ENCODE measurements around the gene KRTAP4-7. TPM values are rescaled to one million over a fixed set of nuclear protein-coding genes. Genes with fewer than 3 reads are reported as not detected.
"Not testable (repeated sequence)": the region's sequence is repeated elsewhere in the genome, so short reads cannot be mapped to it uniquely, and the experiment has no call there.

KRTAP4-7 gene
- total RNA-seq, 1 experiment from 2014 or later = not detected

GRCh38 chr17:41082626-41083025 is 1.3 kb upstream of the KRTAP4-7 start:
- POLR2A ChIA-PET = no interaction called here

GRCh38 chr17:41083427-41083826 is 523 bp upstream of the KRTAP4-7 start:
- H3K36me3 ChIP-seq (ENCODE audit: control insufficient read depth in 1 of 2, insufficient read depth in 2 of 2, low read length in 2 of 2) = peaks cover 0 to 30% of the 10 kb centered on the region in 2 experiments; a peak in 2 of 4 replicates
- peak overlapping the region; percentile 40 to 56 for H3K4me3 ChIP-seq (replicated peaks in 1 of 2; ENCODE audit: low read depth in 1 of 2, low read length in 2 of 2)
- H3K9ac ChIP-seq (ENCODE audit: low read length) = peak overlapping the region; percentile 49; the same call in 1 of the 2 replicates
- RAD21 ChIA-PET (ENCODE audit: low non-redundant PET in 1 of 2, low total read pairs in 2 of 2, uncharacterized antibody in 2 of 2, unreplicated experiment in 2 of 2); H3K9me3 ChIP-seq (ENCODE audit: control insufficient read depth in 1 of 2, insufficient read depth in 1 of 2, low read depth in 1 of 2, low read length in 2 of 2); H2AFZ ChIP-seq (ENCODE audit: low read depth, low read length, poor library complexity, severe bottlenecking); POLR2A ChIA-PET; BruUV-seq (replicated peaks); H4K20me1 ChIP-seq (ENCODE audit: insufficient read depth); DNase-seq (ENCODE audit: low read depth, low spot score); H3K27me3 ChIP-seq (ENCODE audit: insufficient read depth, low read length); CTCF ChIA-PET; intact Hi-C loops (cut with micrococcal nuclease); H3K9me2 ChIP-seq (ENCODE audit: insufficient read depth): not testable (repeated sequence)
- peak overlapping the region; percentile 62 for H3K4me2 ChIP-seq (ENCODE audit: low read length)
- ATAC-seq = peak; percentile 83
- peak overlapping the region; percentile 76; the same call in 1 of the 2 replicates for H3K27ac ChIP-seq (ENCODE audit: low read depth, low read length)
- H3K4me1 ChIP-seq (ENCODE audit: control insufficient read depth in 1 of 2, insufficient read depth in 2 of 2, low read length in 2 of 2) = peaks cover 20 to 54% of the 10 kb centered on the region in 2 experiments
- TF ChIP-seq JUND (IDR thresholded peaks at IDR 0.05) (0 out of 2 replicates have a peak, but pooled peaks have one; percentile 8), SP1 (IDR thresholded peaks at IDR 0.05; ENCODE audit: low read depth) (peak; percentile 31; the same call in 1 of the 2 replicates)
- peaks cover 50% of the 10 kb centered on the region for H3K79me2 ChIP-seq (ENCODE audit: insufficient read depth, low read length)

More at GRCh38 chr17:41082626-41083025, 1.3 kb upstream of the KRTAP4-7 start:
- Histone ChIP-seq H3K9ac (ENCODE audit: low read length) (peak overlapping the region; percentile 20; the same call in 1 of the 2 replicates), H3K27me3 (ENCODE audit: insufficient read depth, low read length) (no peaks in the 10 kb centered on the region), H3K9me3 (ENCODE audit: control insufficient read depth in 1 of 2, insufficient read depth in 1 of 2, low read depth in 1 of 2, low read length in 2 of 2) (no peaks in the 10 kb centered on the region), H2AFZ (ENCODE audit: low read depth, low read length, poor library complexity, severe bottlenecking) (no peak overlapping the region), H3K27ac (ENCODE audit: low read depth, low read length) (peak overlapping the region; percentile 67; the same call in 1 of the 2 replicates), H3K79me2 (ENCODE audit: insufficient read depth, low read length) (peaks cover 58% of the 10 kb centered on the region), H4K20me1 (ENCODE audit: insufficient read depth) (no peaks in the 10 kb centered on the region), H3K9me2 (ENCODE audit: insufficient read depth) (no peaks in the 10 kb centered on the region), H3K4me2 (ENCODE audit: low read length) (peak overlapping the region; percentile 24), H3K4me1 (ENCODE audit: control insufficient read depth in 1 of 2, insufficient read depth in 2 of 2, low read length in 2 of 2) (peaks cover 20 to 57% of the 10 kb centered on the region in 2 experiments), H3K36me3 (ENCODE audit: control insufficient read depth in 1 of 2, insufficient read depth in 2 of 2, low read length in 2 of 2) (peaks cover 0 to 38% of the 10 kb centered on the region in 2 experiments; a peak in 2 of 4 replicates), H3K4me3 (replicated peaks in 1 of 2; ENCODE audit: low read depth in 1 of 2, low read length in 2 of 2) (peak overlapping the region in 1 of 2 experiments; percentile 14; a peak in 1 of 4 replicates)
- TSS peak; percentile 49 for BruUV-seq (replicated peaks)
- intact Hi-C loops (cut with micrococcal nuclease) = no loop called here
- ATAC-seq = no peak
- ChIA-PET RAD21 (ENCODE audit: low non-redundant PET in 1 of 2, low total read pairs in 2 of 2, uncharacterized antibody in 2 of 2, unreplicated experiment in 2 of 2) (no interaction called here), CTCF (no interaction called here)
- DNase-seq (ENCODE audit: low read depth, low spot score) = no peak
- TF ChIP-seq ZNF274 (IDR thresholded peaks at IDR 0.05; ENCODE audit: low read depth, low read length) (no peak), JUND (IDR thresholded peaks at IDR 0.05) (no peak), EZH2phosphoT487 (IDR thresholded peaks at IDR 0.05; ENCODE audit: borderline replicate concordance) (no peak), EZH2 (IDR thresholded peaks at IDR 0.05) (no peak), SIN3A (IDR thresholded peaks at IDR 0.05; ENCODE audit: low read depth) (no peak), YY1 (IDR thresholded peaks at IDR 0.05; ENCODE audit: extremely low read depth, insufficient replicate concordance, low read depth, low read length) (no peak), MAX (IDR thresholded peaks at IDR 0.05) (no peak), POLR2A (IDR thresholded peaks at IDR 0.05; ENCODE audit: borderline replicate concordance, extremely low read depth, insufficient read depth, insufficient read length) (no peak)

- H3K27ac ChIP-seq (ENCODE audit: low read depth, low read length); CTCF ChIA-PET; ATAC-seq; H3K9me3 ChIP-seq (ENCODE audit: control insufficient read depth in 1 of 2, insufficient read depth in 1 of 2, low read depth in 1 of 2, low read length in 2 of 2); H4K20me1 ChIP-seq (ENCODE audit: insufficient read depth); H3K9ac ChIP-seq (ENCODE audit: low read length); POLR2A ChIA-PET; DNase-seq (ENCODE audit: low read depth, low spot score); intact Hi-C loops (cut with micrococcal nuclease); RAD21 ChIA-PET (ENCODE audit: low non-redundant PET in 1 of 2, low total read pairs in 2 of 2, uncharacterized antibody in 2 of 2, unreplicated experiment in 2 of 2); BruUV-seq (replicated peaks); H2AFZ ChIP-seq (ENCODE audit: low read depth, low read length, poor library complexity, severe bottlenecking); H3K27me3 ChIP-seq (ENCODE audit: insufficient read depth, low read length); H3K4me2 ChIP-seq (ENCODE audit: low read length); H3K4me3 ChIP-seq (replicated peaks in 1 of 2; ENCODE audit: low read depth in 1 of 2, low read length in 2 of 2); H3K36me3 ChIP-seq (ENCODE audit: control insufficient read depth in 1 of 2, insufficient read depth in 2 of 2, low read length in 2 of 2); H3K9me2 ChIP-seq (ENCODE audit: insufficient read depth): not testable (repeated sequence)
- H3K4me1 ChIP-seq (ENCODE audit: control insufficient read depth in 1 of 2, insufficient read depth in 2 of 2, low read length in 2 of 2) = peaks cover 10 to 16% of the 10 kb centered on the region in 2 experiments
- H3K79me2 ChIP-seq (ENCODE audit: insufficient read depth, low read length) = peaks cover 12% of the 10 kb centered on the region
Measured at GRCh38 chr17:41088760-41089352, 4.9 kb downstream of the KRTAP4-7 start.

Data from HCT116 (cell line).